ENCODE measurements around the gene GRID1.

- TF ChIP-seq CHD2 (IDR thresholded peaks at IDR 0.05; ENCODE audit: low read length, partially characterized antibody) (no peak), POLR2AphosphoS5 (IDR thresholded peaks at IDR 0.05; ENCODE audit: low read depth, low read length) (no peak), RFX5 (IDR thresholded peaks at IDR 0.05; ENCODE audit: low read length) (no peak), TAF1 (IDR thresholded peaks at IDR 0.05; ENCODE audit: borderline replicate concordance, low read depth, low read length) (no peak), REST (IDR thresholded peaks at IDR 0.05; ENCODE audit: low read depth, low read length) (no peak), CTCF (IDR thresholded peaks at IDR 0.05) (no peak), EZH2phosphoT487 (IDR thresholded peaks at IDR 0.05; ENCODE audit: borderline replicate concordance, low read depth) (no peak), ZBTB33 (IDR thresholded peaks at IDR 0.05; ENCODE audit: borderline replicate concordance, low read depth) (no peak), ELF1 (IDR thresholded peaks at IDR 0.05) (no peak), USF2 (IDR thresholded peaks at IDR 0.05; ENCODE audit: borderline replicate concordance, low read depth, low read length) (no peak)
Observed at GRCh38 chr10:86391986-86392722, 25.6 kb upstream of the GRID1 start.
